Right lobe of liver (tissue), 4 donors: ENCODE results near the gene PIGL.

ENCODE experiments used
- CTCF ChIP-seq, 4 donors: fragments of 200-600 bp in 3 of 4; fragments of 450-650 bp in 1 of 4; IDR thresholded peaks; one replicate each; pipeline versions ENCODE4 v1.5.1 to v1.8.0; 2016 to 2022; ENCODE audit warnings: antibody characterized with exemption in 4 of 4, mild to moderate bottlenecking in 2 of 4
- POLR2A ChIP-seq: fragments of 450-650 bp; IDR thresholded peaks from one replicate; pipeline ENCODE4 v1.6.1; 2017; ENCODE audit warnings: antibody characterized with exemption, mild to moderate bottlenecking
- donor health status: DM: no; HTN: no; CAD: no.
- donor health status: DM: no; HTN: no; CAD: no.
- donor health status: DM: no; HTN: yes; CAD: no.

- TF ChIP-seq CTCF (IDR thresholded peaks at IDR 0.05): no peak
- TF ChIP-seq POLR2A: no peak
Measured at GRCh38 chr17:16261049-16261448, 44.0 kb downstream of the PIGL start.
